ENCODE data around the gene PABPN1L.
"Not testable (repeated sequence)": the region's sequence is repeated elsewhere in the genome, so short reads cannot be mapped to it uniquely, and the experiment has no call there.

The PABPN1L gene

DNA sequence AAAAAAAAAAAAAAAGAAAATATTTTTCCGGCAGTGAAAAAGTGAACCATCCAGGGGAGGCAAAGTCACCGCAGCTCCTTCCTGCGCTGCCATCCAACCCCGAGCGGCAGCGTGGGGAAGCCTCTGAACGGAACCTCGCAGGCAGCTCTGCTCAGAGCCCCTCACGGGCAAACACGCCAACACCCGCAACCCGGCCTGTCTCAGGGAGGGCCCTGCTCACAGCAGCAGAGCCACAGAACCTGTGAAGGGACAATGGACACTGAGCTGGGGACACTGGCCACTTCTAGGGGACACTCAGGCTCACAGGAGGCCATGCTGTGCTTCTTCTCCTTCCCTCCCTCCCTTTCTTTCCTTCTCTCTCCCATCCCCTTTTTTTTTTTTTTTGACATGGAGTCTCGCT, 33.4 kb downstream of the PABPN1L start:
- DNase-seq (ENCODE audit: low read depth in 2 of 3, low spot score in 2 of 3) = no peak

DNA sequence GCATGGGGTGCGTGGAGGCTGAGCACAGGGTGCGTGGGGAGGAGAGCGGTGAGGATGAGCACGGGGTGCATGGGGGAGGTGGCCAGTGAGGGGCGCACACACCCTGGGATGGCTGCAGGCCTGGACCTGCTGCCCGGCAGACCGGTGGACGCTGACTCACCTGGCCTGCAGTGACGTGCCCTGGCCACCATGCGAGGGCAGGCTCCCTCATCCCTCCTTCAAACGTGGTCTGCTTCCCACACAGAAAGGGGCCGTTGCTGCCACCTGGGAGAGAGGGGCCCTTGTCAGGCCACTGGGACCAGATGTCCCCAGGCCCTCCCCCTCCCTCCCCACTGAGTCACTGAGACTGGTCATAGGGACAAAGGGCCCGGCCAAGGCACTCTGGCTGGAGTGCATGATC, 34.6 kb downstream of the PABPN1L start:
- no peak for DNase-seq (ENCODE audit: low read depth in 2 of 3, low spot score in 2 of 3)

DNA sequence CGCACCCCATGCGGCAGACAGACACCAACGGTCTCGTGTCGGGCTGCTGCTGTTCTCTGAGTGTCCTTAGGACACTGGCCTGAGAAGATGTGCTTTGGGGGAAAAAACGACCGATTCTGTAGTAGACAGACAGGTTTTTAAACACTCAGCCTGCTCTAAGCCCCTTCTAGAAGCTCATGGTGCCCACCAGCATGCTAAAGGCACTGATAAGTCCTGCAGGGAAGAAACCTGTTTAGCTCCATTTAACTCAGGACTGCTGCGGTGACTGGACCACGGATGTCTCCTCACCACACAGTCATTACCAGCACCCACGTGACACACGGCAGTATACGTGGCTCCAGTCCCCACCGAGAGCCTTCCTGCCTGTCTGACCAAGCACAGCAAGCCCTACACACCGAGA, 35.7 kb downstream of the PABPN1L start:
- no peak for DNase-seq (ENCODE audit: low read depth in 2 of 3, low spot score in 2 of 3)

DNA sequence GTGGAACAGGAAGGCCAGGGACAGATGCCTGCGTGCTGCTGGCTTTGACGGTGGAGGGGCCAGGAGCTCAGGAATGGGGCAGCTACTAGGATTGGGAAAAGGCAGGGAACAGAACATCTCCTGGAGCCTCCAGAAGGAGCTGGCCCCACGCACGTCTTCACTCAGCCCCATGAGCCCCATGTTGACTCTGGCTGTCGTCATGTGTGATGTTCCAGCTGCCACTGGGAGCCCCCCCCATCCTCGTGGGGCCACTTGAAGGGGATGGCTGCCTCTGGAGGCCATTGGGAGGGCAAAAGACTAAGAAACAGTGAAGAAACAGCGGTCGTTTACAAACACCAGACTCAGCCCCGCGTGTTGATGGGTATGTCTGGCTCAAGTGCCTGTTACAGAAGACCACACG, 36.2 kb downstream of the PABPN1L start:
- no peak for DNase-seq (ENCODE audit: low read depth in 2 of 3, low spot score in 2 of 3)

DNA sequence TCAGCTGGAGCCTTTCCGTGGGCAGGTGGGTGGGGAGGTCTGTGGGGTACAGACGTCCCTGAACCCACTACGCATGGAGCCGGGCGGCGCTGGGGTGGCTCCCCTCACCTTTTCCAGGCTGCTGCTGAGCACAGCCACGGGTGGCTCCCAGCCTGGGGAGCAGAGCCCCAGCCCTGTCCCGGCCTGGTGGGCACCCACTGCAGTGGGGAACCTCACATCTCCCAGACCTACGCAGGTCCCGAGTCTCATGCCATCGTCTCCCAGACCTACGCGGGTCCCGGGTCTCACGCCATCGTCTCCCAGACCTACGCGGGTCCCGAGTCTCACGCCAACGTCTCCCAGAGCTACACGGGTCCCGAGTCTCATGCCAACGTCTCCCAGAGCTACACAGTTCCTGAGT, 37.7 kb downstream of the PABPN1L start:
- DNase-seq (ENCODE audit: low read depth in 2 of 3, low spot score in 2 of 3) = no peak

DNA sequence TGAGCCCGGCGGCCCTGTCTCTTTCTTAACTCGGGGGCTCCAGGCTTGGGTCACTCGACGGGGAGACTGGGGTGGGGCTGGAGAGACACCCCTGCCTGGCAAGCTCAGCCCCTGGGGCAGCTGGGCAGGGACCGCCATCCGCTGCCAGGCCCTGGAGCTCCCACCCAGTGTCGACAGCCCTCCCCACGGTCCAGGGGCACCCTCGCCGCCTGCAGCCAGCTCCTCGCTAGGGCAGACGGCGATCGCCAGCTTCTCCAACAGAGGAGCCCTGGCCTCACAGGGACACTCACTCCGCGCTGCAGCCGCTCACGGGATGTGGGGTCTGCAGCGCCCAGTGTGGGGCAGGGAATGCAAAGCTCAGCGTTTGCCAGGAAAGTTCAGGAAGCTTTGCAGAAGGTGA, 38.7 kb downstream of the PABPN1L start:
- no peak for DNase-seq (ENCODE audit: low read depth in 2 of 3, low spot score in 2 of 3)

DNA sequence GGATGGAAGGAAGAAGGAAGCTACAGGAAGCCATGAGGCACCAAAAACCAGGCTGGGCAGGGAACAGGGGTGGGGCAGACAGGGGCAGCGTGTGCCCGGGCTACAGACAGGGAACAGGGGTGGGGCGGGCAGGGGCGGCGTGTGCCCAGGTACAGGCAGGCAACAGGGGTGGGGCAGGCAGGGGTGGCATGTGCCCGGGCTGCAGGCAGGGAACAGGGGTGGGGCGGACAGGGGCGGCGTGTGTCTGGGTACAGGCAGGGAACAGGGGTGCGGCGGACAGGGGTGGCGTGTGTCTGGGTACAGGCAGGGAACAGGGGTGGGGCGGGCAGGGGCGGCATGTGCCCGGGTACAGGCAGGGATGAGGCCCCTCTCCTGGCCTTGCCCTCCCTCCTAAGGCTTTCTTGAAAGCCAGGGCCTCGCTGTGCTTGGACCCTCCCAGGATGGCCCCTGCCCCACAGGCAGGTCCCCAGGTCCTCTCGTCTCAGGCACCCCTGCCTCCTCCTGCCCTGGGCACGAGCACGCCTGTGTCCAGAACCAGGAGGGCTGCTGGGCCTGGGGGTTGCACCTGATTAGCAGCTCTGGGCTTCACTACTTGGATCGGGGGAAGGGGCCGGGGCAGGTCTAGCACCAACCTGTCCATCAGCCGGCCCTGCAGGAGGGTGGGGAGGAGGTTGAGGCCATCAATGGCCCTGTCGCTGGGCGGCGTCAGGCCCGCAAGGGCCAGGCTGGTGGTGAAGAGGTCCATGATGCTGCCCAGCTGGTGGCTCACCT, 40.2 kb downstream of the PABPN1L start:
- no peak for DNase-seq (ENCODE audit: low read depth in 2 of 3, low spot score in 2 of 3)

DNA sequence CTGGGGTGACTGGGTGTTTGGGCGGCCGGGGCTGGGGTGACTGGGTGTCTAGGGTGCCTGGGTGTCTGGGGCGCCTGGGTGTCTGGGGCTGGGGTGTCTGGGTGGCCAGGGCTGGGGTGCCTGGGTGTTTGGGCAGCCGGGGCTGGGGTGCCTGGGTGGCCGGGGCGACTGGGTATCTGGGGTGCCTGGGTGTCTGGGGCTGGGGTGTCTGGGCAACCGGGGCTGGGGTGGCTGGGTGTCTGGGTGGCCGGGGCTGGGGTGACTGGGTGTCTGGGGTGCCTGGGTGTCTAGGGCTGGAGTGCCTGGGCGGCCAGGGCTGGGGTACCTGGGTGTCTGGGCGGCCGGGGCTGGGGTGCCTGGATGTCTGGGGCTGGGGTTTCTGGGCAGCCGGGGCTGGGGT, 41.3 kb downstream of the PABPN1L start:
- DNase-seq (ENCODE audit: low read depth in 2 of 3, low spot score in 2 of 3) = no peak

DNA sequence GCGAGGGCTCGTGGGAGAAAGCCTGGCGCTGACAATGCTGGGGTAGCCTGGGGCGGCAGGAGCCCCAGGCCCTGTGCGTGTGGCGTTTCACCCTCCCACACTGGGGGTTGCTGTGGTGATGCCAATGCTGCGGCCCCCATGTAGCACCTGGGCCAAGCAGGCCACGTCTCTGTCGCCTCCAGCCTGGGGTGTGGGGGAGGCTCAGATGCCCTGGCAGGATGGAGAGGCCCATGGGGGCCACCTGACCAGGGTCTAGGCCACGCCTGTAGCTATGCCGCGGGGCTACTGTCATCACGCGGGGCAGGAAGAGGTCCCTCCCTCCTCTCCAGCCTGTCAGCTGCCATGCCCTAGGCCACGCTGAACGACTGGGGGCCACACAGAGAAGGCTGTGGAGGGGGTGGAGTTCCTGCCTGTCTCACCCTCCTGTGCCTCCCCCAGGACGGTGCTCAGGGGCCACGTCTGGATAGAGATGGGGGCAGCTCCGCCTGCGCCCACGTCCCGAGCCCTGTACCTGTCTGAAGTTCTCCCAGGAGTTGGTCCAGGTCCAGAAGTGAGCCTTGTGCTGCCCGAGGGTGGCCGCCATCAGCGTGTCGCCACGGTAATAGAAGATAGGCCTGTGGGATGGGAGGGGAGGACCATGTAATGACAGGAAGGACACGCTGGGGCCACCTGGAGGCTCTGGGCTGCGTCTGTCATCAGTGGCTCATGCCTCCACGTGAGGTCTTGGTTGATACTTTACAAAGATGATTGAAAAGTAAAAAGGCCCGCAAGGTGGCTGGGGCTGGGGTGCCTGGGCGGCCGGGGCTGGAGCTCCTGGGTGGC, 42.0 kb downstream of the PABPN1L start:
- DNase-seq (ENCODE audit: low read depth in 2 of 3, low spot score in 2 of 3) = no peak

DNA sequence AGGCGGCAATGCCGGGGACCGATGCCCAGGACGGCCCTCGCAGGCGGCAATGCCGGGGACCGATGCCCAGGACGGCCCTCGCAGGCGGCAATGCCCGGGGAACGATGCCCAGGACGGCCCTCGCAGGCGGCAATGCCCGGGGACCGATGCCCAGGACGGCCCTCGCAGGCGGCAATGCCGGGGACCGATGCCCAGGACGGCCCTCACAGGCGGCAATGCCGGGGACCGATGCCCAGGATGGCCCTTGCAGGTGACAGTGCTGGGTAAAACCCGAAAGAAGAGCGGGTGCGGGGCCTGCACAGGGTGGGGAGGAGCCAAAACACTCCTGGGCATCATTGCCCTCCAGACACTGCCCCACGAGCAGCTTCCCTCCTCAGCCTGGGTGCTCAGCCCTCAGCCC, 42.8 kb downstream of the PABPN1L start:
- DNase-seq (ENCODE audit: low read depth in 2 of 3, low spot score in 2 of 3) = not testable (repeated sequence)

DNA sequence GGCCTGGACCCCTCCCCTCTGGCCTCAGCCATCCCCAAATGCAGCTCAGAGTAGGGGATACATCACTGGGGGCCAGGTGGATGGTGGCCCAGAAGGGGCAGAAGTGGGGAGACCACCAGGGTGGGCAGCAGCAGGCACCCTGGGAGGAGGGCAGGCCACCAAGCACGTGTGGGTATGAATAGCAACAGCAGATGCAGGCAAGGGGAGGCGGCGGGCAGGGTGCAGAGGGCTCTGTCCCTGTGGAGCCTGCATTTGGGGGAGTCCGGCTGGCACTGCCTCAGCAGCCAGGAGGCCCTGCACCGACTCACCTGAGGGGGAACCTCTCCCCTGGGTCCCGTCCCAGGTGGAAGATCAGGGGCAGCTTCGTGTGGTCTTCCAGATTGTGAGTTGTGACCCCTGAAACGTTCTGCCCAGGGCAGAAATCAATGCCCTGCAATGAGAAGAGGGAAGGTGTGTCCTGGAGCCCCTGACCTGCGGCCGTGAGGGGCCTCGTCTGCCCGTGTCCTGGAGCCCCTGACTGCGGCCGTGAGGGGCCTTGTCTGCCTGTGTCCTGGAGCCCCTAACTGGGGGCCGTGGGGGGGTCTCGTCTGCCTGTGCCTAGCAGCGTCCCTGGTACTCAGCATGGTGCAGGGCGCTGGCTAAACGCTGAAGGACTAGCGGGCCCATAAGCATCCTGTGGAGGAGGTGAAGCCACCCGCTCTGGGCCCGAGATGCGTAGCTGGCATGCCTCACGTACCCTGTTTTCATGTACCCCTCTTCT, 44.0 kb downstream of the PABPN1L start:
- no peak for DNase-seq (ENCODE audit: low read depth in 2 of 3, low spot score in 2 of 3)

DNA sequence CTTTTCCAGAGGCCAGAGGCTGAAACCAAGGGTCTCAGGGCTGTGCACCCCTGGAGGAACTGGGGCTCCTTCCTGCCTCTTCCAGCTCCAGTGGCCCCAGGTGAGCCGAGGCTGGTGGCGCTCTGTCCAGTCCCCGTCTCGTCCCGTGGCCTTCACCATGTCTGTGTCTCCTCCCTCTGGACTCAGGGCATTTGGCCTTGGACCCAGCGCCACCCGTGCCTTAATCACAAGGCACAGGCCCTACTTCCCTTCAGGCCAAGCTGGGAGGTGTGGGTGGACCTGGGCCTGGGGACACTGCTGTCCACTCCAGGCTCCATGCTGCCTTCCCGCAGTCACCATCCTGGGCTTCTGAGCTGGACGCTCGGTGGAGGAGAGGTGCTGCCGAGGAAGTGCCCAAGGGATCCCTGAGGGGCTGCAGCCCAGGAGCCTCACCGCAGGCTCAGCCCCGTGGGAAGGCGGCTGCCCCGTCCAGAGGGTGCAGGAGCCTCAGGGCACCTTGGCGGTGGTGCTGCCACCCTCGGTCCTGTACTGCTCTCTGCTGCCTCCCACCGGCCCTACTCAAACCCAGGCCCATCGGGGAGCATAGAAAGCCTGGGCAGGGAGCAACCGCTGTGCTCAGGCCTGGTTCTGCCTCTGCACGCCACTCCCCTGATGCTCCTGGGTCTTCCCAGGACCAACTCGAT, 45.2 kb downstream of the PABPN1L start:
- no peak for DNase-seq (ENCODE audit: low read depth in 2 of 3, low spot score in 2 of 3)

DNA sequence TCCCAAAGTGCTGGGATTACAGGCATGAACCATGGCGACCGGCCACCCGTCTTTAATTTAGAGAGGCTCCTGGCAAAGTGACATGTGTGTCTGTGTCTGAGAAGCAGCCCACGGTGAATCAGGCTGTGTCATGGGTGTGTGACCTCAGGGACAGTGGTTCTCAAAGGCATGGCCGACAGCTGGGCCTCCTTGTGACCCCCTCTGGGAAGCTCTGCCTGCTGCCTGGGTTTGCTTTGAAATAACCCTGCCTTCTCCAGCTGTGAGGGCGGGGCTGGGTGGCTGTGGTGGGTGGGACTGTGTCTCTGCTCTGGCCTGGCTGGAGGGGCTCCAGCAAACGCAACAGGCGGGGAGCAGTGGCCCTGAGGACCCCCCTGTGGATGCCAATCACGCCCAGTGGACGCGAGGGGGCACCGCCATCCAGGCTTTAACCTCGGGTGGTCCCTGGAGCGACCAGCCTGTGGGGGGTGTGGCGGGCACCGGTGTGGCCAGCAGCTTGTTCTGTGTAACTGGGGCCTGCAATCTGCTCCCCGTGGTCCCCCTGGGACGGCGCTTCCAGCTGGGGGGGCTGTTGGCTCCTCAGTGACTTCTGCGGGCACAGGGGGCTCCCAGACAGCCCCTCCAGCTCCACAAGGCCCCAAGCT, 46.0 kb downstream of the PABPN1L start:
- no peak for DNase-seq (ENCODE audit: low read depth in 2 of 3, low spot score in 2 of 3)

DNA sequence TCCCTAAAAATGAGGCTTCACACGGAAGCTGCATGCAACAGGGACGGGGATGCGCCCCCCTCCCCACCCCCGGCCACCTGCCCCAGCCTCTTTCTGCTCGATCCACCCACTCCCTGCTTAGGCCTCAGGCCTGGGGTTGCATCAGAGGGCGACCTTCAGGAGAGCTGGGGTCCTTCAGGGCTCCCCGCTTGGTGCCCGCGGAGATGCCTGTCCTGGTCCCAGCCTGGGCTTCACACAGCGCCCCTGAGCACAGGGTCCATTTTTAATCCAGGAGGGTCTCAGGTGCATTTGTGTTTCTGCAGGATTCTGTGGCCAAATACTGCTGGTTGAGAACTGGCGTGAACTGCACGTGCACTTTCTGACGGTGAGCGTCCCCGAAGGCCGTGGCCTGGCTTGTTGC, 47.3 kb downstream of the PABPN1L start:
- DNase-seq (ENCODE audit: low read depth in 2 of 3, low spot score in 2 of 3) = no peak

DNA sequence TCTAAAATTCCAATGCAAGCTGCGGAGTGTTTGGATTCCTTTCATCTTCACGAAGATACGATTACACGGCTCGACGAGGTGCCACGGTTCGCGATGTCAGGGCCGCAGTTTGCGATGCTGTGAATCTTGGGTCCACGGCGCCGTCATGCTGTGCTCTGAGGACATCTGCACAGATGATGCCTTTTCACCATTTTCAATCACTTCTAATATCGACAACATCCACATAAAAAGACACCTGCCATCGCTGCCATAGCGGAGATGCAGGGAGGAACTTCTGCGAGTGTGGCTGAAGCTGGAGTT, 47.9 kb downstream of the PABPN1L start:
- DNase-seq (ENCODE audit: low read depth in 2 of 3, low spot score in 2 of 3) = no peak

DNA sequence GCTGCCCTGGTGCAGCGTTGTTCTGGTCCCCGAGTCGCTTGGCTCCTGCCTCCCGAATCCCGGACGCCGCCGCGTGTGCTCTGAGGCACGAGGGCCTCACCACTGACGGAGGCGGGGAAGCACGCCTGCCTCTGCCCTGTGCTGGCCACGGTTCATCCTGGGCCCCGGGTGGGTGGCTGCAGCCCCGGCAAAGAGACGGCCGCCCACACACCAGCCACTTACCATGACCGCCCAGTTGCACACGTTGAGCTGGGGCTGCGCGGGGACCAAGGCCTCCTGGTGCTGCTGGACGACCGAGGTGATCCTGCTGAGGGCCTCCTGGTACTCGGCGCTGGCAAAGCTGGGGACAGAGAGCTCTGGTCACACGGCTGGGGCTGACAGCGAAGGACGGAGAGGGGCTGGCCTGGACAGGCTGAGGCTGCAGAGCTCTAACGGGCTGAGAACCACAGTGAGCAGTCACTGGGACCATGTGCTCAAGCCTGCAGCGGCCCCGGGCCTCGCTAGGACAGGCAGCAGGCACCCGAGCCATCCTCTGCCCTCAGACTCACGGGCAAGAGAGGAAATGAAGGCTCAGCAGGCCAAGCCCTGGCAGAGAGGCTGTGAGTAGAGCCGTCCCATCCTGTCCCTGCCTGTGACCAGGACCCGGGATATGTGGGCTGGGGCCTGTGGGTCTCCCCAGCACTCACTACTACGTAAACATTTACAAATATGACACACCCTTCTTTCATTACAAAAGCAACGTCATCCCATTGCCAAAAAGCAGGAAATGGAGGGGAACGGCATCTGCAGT, 48.5 kb downstream of the PABPN1L start:
- DNase-seq (ENCODE audit: low read depth in 2 of 3, low spot score in 2 of 3) = no peak

DNA sequence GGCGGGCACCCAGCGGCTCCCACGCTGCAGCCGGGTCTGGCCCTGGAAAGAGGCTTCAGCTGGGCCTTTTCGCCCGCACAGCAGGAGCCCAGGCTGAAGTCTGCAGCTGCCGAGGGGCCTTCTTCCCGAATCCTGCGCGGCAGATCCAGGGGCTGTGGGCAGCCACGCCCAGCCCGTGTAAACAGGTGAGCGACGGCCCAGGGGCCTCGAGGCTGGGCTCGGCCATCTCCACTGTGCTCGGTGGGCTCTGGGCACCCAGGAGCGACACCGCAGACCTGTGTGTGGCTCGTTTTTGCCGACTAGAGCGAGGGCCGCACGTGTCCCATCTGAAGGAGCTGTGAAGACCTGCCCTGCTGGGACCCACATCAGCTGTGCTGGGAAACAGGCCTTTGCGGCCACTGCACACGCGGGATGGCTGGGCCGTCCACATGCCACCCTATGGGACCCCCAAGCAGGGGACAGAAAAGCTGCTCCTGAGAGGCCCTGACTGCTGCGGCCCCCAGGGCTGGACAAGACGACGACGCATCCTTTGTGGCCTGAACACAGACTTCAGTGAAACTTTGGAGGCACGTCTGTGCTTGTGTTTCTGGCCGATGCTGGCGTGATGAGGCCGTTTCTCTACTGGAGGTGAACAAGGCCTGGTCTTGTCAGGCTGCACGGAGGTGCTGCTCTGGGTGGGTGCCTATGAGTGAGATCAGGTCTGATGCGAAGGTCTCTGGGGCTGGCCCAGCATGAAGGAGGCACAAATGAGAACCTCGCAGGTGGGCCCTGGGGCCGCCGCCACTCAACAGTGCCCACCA, 49.5 kb downstream of the PABPN1L start:
- DNase-seq (ENCODE audit: low read depth in 2 of 3, low spot score in 2 of 3) = no peak

DNA sequence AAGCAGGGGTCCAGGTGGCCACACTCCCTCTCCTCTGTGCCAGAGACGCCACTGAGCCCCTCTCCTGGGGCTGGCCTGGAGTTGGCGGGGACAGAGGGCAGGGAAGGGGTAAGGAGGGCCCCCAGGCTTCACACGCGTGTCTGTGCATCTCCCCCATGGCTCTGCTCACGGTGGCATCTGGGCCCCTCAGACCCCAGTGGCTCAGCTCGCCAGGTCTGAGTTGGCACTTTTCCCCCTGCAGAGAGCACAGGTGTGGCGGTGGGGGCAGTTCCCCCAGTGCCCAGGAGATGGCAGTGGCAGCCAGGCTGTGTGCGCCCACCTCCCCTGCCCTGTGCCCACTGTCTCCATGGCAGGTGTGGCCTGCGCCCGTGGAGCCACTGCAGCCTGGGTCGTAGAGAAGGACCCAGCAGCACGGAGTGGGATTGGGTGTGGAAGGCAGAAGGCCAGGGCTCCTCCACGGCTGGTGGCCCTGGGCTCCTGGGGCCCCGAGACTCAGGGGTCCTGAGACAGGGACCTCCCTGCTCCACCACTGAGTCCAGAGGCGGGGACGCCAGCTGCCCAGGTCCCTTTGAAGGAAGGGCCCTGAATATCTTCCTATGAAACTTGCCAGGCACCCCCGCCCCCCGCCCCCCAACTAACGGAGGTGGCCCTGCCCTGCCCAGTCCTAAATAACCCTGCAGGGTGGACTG, 50.4 kb downstream of the PABPN1L start:
- DNase-seq (ENCODE audit: low read depth in 2 of 3, low spot score in 2 of 3) = peak in 1 of 3 experiments; percentile 27

DNA sequence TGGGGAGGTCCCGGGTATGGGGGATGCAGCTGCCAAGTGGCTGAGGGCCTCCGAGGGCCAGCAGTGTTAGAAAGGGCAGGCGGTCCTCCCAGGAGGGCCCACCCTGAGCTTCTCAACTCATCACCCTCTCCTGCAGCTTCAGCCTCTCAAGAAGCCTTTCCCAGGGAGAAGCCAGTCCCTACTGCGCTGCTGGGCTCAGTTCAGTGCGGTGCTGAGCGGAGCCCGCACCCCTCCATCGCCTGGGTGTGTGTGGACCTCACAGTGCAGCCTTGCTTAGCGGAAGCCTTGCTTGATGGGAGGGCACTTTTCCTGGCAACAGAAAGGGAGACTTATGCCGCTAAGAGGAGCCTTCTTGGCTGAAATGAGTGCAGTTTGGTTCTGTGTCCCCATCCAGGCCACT, 51.2 kb downstream of the PABPN1L start:
- DNase-seq (ENCODE audit: low read depth in 2 of 3, low spot score in 2 of 3) = no peak

All from activated CD8-positive, alpha-beta memory T cell treated with anti-CD3 and anti-CD28 coated beads for 48 hours (primary cell).